HG03457 (cell line): ENCODE results near the gene RASSF1.
"Not testable (repeated sequence)": the region's sequence is repeated elsewhere in the genome, so short reads cannot be mapped to it uniquely, and the experiment has no call there.

ENCODE experiments used
- ATAC-seq: cut with Tn5 transposase; IDR thresholded peaks from one replicate; pipeline ENCODE4 v1.9.1; 2021; ENCODE audit warnings: moderate number of reproducible peaks; ENCODE audit not compliant: unreplicated experiment

Gene RASSF1

GRCh38 chr3:50288387-50289007 lies 52.1 kb downstream of the RASSF1 start:
- ATAC-seq = no peak

DNA sequence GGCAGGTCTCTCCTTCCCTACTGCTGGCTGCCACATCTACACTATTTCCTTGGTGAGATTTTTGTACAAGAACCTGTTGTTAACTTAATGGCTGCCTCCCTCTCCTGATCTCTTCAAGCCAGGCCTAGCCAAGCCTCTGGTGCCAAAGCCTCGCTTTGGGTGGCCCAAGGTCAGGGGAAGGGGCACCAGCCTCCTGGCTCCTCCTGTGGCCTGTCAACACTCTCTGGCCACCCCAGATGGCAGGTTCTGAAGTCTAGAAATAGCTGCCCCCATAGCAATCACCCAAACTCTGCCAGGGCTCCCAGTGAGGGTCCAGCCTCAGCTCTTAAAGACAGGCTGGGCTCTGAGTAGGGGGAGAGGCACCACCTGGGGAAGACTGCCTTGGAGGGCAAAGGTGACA lies 53.4 kb downstream of the RASSF1 start:
- no peak for ATAC-seq

DNA sequence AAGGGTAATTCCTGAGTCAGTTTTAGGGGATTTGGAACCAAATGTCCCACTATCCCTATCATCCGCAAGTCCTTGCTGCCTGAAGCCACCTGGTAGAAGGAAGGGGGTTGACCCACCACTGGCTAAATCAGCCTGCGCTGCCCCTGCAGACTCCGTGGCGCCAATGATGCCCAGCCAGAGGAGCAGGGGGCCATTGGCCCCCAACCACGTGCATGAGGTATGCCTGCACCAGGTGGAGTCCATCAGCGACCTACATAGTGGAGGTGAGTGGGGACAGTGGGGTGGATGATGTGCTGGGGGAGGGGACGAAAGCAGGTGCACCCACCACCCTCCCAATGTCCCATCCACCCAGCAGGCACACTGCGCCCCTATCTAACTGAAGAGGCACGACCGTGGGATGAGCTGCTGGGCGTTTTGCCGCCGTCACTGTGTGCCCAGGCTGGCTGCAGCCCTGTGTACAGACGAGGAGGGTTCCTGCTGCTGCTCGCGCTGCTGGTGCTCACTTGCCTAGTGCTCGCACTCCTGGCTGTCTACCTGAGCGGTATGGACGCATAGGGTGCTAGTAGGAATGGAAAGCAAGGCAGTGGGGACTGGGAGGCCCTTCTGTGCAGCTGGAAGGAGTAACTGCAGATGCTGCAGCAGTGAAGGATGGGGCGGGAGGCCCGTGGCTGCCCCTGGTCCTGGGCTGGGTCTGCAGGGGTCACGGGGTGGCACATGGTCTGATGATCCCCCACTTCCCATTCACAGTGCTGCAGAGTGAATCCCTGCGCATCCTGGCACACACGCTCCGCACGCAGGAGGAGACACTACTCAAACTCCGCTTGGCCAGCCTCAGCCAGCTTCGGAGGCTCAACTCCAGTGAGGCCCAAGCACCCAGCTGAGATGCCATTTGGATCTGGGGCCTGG lies 54.1 kb downstream of the RASSF1 start:
- ATAC-seq = no peak

DNA sequence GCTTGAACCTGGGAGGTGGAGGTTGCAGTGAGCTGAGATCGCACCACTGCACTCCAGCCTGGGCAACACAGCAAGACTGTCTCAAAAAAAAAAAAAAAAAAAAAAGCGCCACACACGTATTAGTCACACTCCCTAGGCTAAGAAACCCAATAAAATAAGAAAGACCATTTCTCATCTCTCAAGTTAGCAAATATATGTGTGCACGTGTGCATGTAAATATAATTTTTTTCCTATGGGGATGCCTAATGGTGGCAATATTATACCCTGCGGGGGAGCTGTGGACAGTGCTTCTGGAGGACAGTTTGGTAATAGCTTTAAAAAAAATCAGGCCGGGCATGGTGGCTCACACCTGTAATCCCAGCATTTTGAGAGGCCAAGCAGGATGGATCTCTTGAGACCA lies 56.5 kb downstream of the RASSF1 start:
- not testable (repeated sequence) for ATAC-seq
